Renal pelvis (tissue), 4 donors: ENCODE results near the gene COG3. TPM values are rescaled to one million over a fixed set of nuclear protein-coding genes. Genes with fewer than 3 reads are reported as not detected.

ENCODE experiments used
- DNase-seq: peaks from one replicate; pipeline ENCODE4 v3.0.0-alpha.2; 2013
- polyA plus RNA-seq, 3 donors: library from polyadenylated mRNA; unstranded; fragments of 120-200 nt; gene quantifications; one replicate each; pipeline ENCODE4 v1.2.1, GENCODE V29; 2013; ENCODE audit not compliant: insufficient read length in 3 of 3

The COG3 gene
- polyA plus RNA-seq, 3 donors, result 26.8 to 34.7 (median 30.7) TPM

- DNase-seq, result no peak
Observed at GRCh38 chr13:45500492-45501174, 35.9 kb downstream of the COG3 start.

- DNase-seq, result no peak
Observed at GRCh38 chr13:45501175-45501526, 36.4 kb downstream of the COG3 start.

GRCh38 chr13:45503658-45504057, 38.9 kb downstream of the COG3 start:
- no peak for DNase-seq

GRCh38 chr13:45506811-45507210, 42.1 kb downstream of the COG3 start:
- DNase-seq, result no peak

- DNase-seq, result no peak
Observed at GRCh38 chr13:45508776-45509175, 44.0 kb downstream of the COG3 start.

- no peak for DNase-seq
Observed at GRCh38 chr13:45510672-45511071, 45.9 kb downstream of the COG3 start.

GRCh38 chr13:45511310-45512097, 46.8 kb downstream of the COG3 start:
- DNase-seq, result peak; percentile 76

GRCh38 chr13:45512098-45512496, 47.4 kb downstream of the COG3 start:
- no peak for DNase-seq

- DNase-seq, result no peak
Observed at GRCh38 chr13:45516757-45517156, 52.0 kb downstream of the COG3 start.

- no peak for DNase-seq
Observed at GRCh38 chr13:45518525-45519245, 53.9 kb downstream of the COG3 start.

- DNase-seq, result no peak
Observed at GRCh38 chr13:45519493-45519892, 54.8 kb downstream of the COG3 start.

GRCh38 chr13:45521297-45521696, 56.6 kb downstream of the COG3 start:
- DNase-seq, result no peak

GRCh38 chr13:45522571-45522970, 57.8 kb downstream of the COG3 start:
- DNase-seq, result no peak

- no peak for DNase-seq
Observed at GRCh38 chr13:45527699-45528462, 63.1 kb downstream of the COG3 start.

- no peak for DNase-seq
Observed at GRCh38 chr13:45529758-45530157, 65.0 kb downstream of the COG3 start.

GRCh38 chr13:45534604-45535003, 69.9 kb downstream of the COG3 start:
- DNase-seq, result no peak

GRCh38 chr13:45536224-45536623, 71.5 kb downstream of the COG3 start:
- no peak for DNase-seq

GRCh38 chr13:45537516-45537915, 72.8 kb downstream of the COG3 start:
- no peak for DNase-seq

- no peak for DNase-seq
Observed at GRCh38 chr13:45538382-45538781, 73.6 kb downstream of the COG3 start.

GRCh38 chr13:45540195-45540594, 75.5 kb downstream of the COG3 start:
- DNase-seq, result no peak

- DNase-seq, result no peak
Observed at GRCh38 chr13:45540864-45541263, 76.1 kb downstream of the COG3 start.

- DNase-seq, result no peak
Observed at GRCh38 chr13:45541806-45542205, 77.1 kb downstream of the COG3 start.
